SU-DHL-6 (cell line): ENCODE data around the gene SCIN.

Source experiments
- CTCF ChIP-seq: fragments of 200-600 bp; sonication (generic); IDR thresholded peaks from one replicate; pipeline ENCODE4 v1.5.1; 2017; ENCODE audit warnings: antibody characterized with exemption, mild to moderate bottlenecking, low read length, moderate library complexity; ENCODE audit not compliant: insufficient read depth, poor library complexity, severe bottlenecking
- EZH2phosphoT487 ChIP-seq: fragments of 200-600 bp; sonication (generic), shearing (Covaris generic); conservative IDR thresholded peaks from 2 replicates; pipeline ENCODE4 v1.6.1; 2018; ENCODE audit warnings: mild to moderate bottlenecking, antibody characterized with exemption, low read length, moderate library complexity, mixed read lengths

GRCh38 chr7:12588259-12588904 is 17.9 kb downstream of the SCIN start:
- no peak for TF ChIP-seq CTCF
- no peak for TF ChIP-seq EZH2phosphoT487
